HL-60 (cell line): ENCODE data around the gene SH3BP4.

Experiments used
- DNase-seq, 2 experiments: peaks; one replicate each; pipeline ENCODE4 v3.0.0-alpha.2; 2010 to 2020; ENCODE audit warnings: low read depth in 1 of 2, low spot score in 1 of 2
- H3K27ac ChIP-seq: fragments of 250-450 bp; sonication (Bioruptor Pico); replicated peaks from 2 replicates; pipeline ENCODE4 v1.5.1; 2020; ENCODE audit warnings: mild to moderate bottlenecking, moderate library complexity
- H3K27me3 ChIP-seq: fragments of 250-450 bp; sonication (Bioruptor Pico); 2 replicates; pipeline ENCODE4 v1.5.1; 2021; ENCODE audit warnings: mild to moderate bottlenecking, moderate library complexity; ENCODE audit not compliant: insufficient read depth, poor library complexity, severe bottlenecking
- H3K4me3 ChIP-seq: replicated peaks from 2 replicates; pipeline ENCODE4 v1.5.1; 2011; ENCODE audit warnings: mild to moderate bottlenecking, control low read depth, low read length; ENCODE audit not compliant: insufficient read depth
- CTCF ChIP-seq: IDR thresholded peaks from one replicate; pipeline ENCODE4 v1.5.1; 2011; ENCODE audit warnings: low read length, control low read depth, inconsistent platforms; ENCODE audit not compliant: insufficient read depth
- GABPA ChIP-seq: IDR thresholded peaks from 2 replicates; pipeline ENCODE4 v1.6.1; 2012; ENCODE audit warnings: low read depth
- POLR2AphosphoS5 ChIP-seq: IDR thresholded peaks from 2 replicates; pipeline ENCODE4 v1.6.1; 2012; ENCODE audit warnings: low read depth
- REST ChIP-seq: IDR thresholded peaks from 2 replicates; pipeline ENCODE4 v1.6.1; 2012; ENCODE audit warnings: low read depth; ENCODE audit not compliant: insufficient replicate concordance
- SPI1 ChIP-seq: IDR thresholded peaks from 2 replicates; pipeline ENCODE4 v1.6.1; 2012; ENCODE audit warnings: low read depth, mild to moderate bottlenecking, borderline replicate concordance

SH3BP4 gene

GRCh38 chr2:234949762-234950434 is 1.9 kb upstream of the SH3BP4 start:
- no peak overlapping the region for H3K27ac ChIP-seq
- peaks cover 28% of the 10 kb centered on the region for H3K27me3 ChIP-seq
- no peak overlapping the region for H3K4me3 ChIP-seq
- TF ChIP-seq SPI1, result no peak
- TF ChIP-seq POLR2AphosphoS5, result no peak
- TF ChIP-seq CTCF, result no peak
- TF ChIP-seq REST, result no peak
- no peak for TF ChIP-seq GABPA
- no peak for DNase-seq

DNA sequence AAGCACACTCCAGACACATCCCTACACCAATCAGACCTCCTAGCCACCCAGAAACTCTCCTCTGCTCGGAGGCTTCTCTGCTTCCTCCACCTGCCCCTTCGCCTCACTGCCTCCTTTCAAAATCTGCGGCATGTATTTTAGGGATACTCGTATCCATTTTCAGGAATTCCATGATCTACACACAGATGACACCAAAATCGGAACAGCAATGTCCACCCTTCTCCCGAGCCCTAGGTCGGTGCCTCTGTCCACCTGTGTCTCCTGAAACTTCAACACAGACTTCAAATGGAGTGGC is 1.4 kb upstream of the SH3BP4 start:
- no peak for DNase-seq
- TF ChIP-seq REST (no peak), GABPA (no peak), SPI1 (no peak), POLR2AphosphoS5 (no peak), CTCF (no peak)
- H3K27me3 ChIP-seq, result peaks cover 28% of the 10 kb centered on the region
- H3K27ac ChIP-seq, result no peak overlapping the region
- H3K4me3 ChIP-seq, result no peak overlapping the region

DNA sequence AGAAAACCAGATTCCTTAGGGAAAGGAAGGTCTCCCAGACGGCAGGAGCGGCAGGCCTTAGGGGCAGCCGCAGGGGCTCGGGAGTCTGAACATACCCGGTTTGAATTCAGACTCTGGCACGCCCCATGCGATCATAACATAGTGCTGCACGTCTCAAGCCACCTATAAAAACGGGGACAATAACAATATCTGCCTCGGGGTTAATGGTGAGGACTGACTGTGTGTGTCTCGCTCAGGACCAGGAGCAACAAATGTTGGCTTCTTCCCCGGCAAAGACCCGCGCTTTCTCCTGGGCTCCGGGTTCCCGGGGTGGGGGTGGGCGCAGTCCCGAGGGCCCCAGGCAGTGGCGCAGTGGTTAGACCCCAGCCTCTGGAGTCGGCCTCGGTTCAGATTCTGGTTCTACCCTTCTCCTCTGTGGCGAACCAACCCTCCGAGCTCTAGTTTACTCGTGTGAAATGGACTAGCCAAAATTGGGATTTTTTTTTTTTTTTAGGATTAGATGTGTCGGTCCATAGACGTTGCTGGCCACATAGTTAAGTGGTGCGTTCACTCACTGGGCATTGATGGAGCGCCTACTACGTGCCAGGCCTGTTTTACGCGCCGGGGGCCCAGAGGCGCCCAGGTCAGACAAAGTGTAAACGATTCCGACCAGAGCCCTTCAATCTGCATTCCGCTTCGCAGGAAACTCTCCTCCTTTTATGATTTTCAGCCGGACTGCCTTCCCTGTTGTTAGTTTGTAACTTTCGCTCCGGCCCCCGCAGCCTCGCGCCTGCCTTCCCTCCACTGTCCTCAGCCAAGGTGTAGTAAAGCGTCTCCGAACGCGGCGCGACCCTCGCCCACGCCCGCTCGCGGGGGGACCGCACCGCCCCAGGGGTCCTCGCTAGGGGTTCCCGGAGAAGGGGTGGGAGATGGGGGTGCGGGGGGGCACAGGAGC is 820 bp upstream of the SH3BP4 start:
- Histone ChIP-seq H3K27me3 (peaks cover 28% of the 10 kb centered on the region), H3K4me3 (no peak overlapping the region), H3K27ac (no peak overlapping the region)
- DNase-seq, result no peak
- TF ChIP-seq GABPA (no peak), CTCF (no peak), SPI1 (no peak), POLR2AphosphoS5 (no peak), REST (no peak)
